ENCODE data around the gene DOCK11.

DNA sequence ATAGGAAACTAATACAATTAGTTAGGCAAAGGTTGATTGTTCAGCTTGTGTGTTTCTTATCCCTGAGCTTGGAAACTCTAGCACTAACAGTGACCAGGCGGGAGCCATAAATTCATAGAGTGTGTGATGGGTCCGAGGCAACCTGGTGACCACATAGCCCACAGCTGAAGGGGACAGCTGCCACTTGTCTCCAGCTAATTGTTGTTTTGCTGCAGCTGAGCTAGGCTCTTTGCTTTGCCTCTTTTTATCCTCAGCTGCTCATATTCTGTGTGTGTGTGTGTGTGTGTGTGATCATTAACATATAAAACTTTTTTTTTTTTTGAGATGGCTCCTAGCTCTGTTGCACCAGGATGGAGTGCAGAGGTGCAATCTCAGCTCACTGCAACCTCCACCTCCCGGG, 53.2 kb downstream of the DOCK11 start:
- TF ChIP-seq, protein P1, sequence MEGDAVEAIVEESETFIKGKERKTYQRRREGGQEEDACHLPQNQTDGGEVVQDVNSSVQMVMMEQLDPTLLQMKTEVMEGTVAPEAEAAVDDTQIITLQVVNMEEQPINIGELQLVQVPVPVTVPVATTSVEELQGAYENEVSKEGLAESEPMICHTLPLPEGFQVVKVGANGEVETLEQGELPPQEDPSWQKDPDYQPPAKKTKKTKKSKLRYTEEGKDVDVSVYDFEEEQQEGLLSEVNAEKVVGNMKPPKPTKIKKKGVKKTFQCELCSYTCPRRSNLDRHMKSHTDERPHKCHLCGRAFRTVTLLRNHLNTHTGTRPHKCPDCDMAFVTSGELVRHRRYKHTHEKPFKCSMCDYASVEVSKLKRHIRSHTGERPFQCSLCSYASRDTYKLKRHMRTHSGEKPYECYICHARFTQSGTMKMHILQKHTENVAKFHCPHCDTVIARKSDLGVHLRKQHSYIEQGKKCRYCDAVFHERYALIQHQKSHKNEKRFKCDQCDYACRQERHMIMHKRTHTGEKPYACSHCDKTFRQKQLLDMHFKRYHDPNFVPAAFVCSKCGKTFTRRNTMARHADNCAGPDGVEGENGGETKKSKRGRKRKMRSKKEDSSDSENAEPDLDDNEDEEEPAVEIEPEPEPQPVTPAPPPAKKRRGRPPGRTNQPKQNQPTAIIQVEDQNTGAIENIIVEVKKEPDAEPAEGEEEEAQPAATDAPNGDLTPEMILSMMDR (IDR thresholded peaks at IDR 0.05), result no peak
- TF ChIP-seq EZH2 (IDR thresholded peaks at IDR 0.05; ENCODE audit: borderline replicate concordance, insufficient read depth, low read depth, low read length, poor library complexity, severe bottlenecking), result no peak
